NCI-H2196 treated with DMSO at 0.1 percent for 48 hours (cell line): ENCODE results near the gene OAF.
"Not testable (repeated sequence)": the region's sequence is repeated elsewhere in the genome, so short reads cannot be mapped to it uniquely, and the experiment has no call there.

Experiments used
- DNase-seq: peaks from one replicate; lab custom pipeline; 2025; ENCODE audit not compliant: unreplicated experiment; lab: John Stamatoyannopoulos, UW

OAF gene

DNA sequence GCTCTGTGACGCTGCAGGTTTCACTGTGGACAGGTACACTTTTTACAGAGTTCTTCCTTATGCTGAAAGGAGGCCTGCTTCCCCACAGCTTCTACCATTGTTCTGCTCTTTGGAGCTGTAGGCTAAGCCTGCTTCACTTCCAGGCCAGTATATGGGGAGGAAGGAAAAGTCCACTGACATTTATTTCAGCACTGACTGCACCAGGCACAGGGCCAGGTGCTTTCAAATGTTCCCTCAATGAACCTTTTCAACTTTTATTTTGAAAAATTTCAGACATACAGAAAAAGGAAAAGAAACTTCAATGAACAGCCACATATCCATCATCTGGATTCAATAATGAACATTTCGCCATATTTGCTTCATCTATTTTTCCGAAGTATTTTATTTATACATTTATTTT, 51.1 kb downstream of the OAF start:
- DNase-seq, result no peak

DNA sequence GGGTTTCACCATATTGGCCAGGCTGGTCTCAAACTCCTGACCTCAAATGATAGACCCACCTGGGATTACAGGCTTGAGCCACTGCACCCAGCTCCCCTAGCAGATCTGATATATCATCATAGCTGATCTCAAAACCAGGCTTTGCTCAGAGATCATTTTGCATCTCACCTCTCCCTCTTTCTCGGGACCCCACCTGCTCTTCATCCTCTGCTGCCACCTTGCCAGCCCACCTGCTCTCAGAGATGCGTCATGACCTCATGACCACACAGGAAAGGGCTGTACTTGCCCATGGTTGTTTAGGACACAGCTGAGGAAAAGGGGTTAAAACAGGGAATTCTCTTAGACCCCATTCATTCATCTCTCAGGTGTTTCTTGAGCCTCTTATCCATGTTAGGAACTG, 56.5 kb downstream of the OAF start:
- no peak for DNase-seq

DNA sequence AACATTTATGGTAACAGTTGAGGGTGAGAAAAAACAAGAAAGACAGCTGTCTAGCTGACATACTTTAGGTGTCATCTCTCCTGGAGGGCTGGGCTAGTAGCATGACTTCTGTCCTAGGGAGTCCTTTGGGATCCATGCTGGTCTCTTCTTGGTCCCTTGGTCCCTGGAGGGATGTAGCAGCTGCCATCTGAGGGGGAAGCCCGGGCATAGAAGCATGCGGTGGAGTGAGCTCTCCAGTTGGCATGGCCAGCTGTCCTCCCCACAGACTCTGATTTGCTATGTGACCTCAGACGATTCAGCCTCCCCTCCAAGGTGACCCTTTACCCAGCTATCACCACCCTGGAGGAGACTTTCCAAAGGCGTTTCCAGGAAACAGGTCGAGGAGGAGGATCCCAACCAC, 57.9 kb downstream of the OAF start:
- DNase-seq, result no peak

DNA sequence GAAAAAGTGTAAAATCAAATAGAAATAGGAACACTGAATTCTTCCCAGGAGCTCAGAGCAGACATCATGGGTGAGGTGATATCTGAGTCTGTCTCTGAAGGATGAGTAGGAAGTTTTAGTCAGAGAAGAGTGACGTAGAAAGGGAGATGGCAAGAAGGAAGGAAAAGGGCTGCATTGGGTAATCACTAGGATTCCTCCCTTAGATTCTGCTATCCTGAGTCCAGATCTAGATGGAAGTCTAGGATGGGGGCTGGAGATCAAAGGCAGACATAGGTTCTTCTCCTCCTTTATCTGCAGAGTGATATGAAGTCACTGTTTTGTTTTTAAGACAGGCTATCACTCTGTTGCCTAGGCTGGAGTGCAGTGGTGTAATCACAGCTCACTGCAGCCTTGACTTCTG, 59.6 kb downstream of the OAF start:
- DNase-seq, result no peak

- DNase-seq, result no peak
Measured at GRCh38 chr11:120271672-120272071, 60.8 kb downstream of the OAF start.

GRCh38 chr11:120272303-120272702, 61.5 kb downstream of the OAF start:
- DNase-seq, result no peak

GRCh38 chr11:120273432-120273831, 62.6 kb downstream of the OAF start:
- DNase-seq, result no peak

- not testable (repeated sequence) for DNase-seq
Measured at GRCh38 chr11:120273956-120274355, 63.1 kb downstream of the OAF start.

DNA sequence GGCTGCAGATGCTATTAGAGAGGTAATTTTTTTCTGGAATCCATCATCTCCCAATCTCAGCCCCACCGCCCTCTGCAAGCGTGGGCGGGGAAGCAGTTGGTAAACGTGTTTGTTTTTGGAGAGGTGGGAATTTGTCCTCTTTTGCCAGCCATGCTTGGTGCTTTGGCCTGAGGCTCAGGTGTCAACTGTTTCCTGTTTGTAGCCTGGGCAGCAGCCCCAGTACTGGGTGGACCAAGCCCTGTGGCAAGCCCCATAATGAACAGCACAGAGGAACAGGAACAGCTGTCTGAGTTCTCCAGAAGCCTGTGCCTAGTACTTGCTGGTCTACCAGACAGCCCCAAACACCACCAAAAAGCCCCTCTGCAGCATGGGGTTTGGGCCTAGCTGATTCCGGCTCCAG, 68.7 kb downstream of the OAF start:
- no peak for DNase-seq
